Measurements from ENCODE around the gene SFSWAP. TPM values are rescaled to one million over a fixed set of nuclear protein-coding genes. Genes with fewer than 3 reads are reported as not detected.
"Not testable (repeated sequence)": the region's sequence is repeated elsewhere in the genome, so short reads cannot be mapped to it uniquely, and the experiment has no call there.

The SFSWAP gene
- polyA plus RNA-seq, 5 donors, result 45.5 to 60.3 (median 53.6) TPM

GRCh38 chr12:131734336-131735152 lies 23.7 kb downstream of the SFSWAP start:
- DNase-seq, result no peak

GRCh38 chr12:131735153-131735456 lies 24.2 kb downstream of the SFSWAP start:
- no peak for DNase-seq

- no peak for DNase-seq
Observed at GRCh38 chr12:131735476-131736445, 24.9 kb downstream of the SFSWAP start.

GRCh38 chr12:131736446-131737149 lies 25.7 kb downstream of the SFSWAP start:
- DNase-seq, result no peak

- no peak for DNase-seq
Observed at GRCh38 chr12:131737150-131737827, 26.4 kb downstream of the SFSWAP start.

- DNase-seq, result no peak
Observed at GRCh38 chr12:131738196-131738595, 27.3 kb downstream of the SFSWAP start.

- DNase-seq, result no peak
Observed at GRCh38 chr12:131740626-131741025, 29.7 kb downstream of the SFSWAP start.

- not testable (repeated sequence) for DNase-seq
Observed at GRCh38 chr12:131742761-131743160, 31.9 kb downstream of the SFSWAP start.

- not testable (repeated sequence) for DNase-seq
Observed at GRCh38 chr12:131743410-131743809, 32.5 kb downstream of the SFSWAP start.

GRCh38 chr12:131743880-131744279 lies 33.0 kb downstream of the SFSWAP start:
- not testable (repeated sequence) for DNase-seq

GRCh38 chr12:131744675-131745074 lies 33.8 kb downstream of the SFSWAP start:
- not testable (repeated sequence) for DNase-seq

- no peak for DNase-seq
Observed at GRCh38 chr12:131745706-131746105, 34.8 kb downstream of the SFSWAP start.

GRCh38 chr12:131747276-131748177 lies 36.6 kb downstream of the SFSWAP start:
- no peak for DNase-seq

GRCh38 chr12:131749618-131750315 lies 38.9 kb downstream of the SFSWAP start:
- DNase-seq, result no peak

- DNase-seq, result no peak
Observed at GRCh38 chr12:131751335-131751734, 40.4 kb downstream of the SFSWAP start.

GRCh38 chr12:131752451-131752850 lies 41.6 kb downstream of the SFSWAP start:
- DNase-seq, result no peak

GRCh38 chr12:131753005-131753404 lies 42.1 kb downstream of the SFSWAP start:
- no peak for DNase-seq

- DNase-seq, result no peak
Observed at GRCh38 chr12:131753757-131754156, 42.9 kb downstream of the SFSWAP start.

GRCh38 chr12:131754184-131754583 lies 43.3 kb downstream of the SFSWAP start:
- DNase-seq, result no peak

All from right lung (tissue), 5 donors.